Lung (tissue), 12 donors: ENCODE results near the gene CALM1. TPM values are rescaled to one million over a fixed set of nuclear protein-coding genes. Genes with fewer than 3 reads are reported as not detected.

ENCODE experiments used
- ATAC-seq: fragments of 200-7000 bp; cut with Tn5 transposase; one replicate; pipeline ENCODE4 v1.9.1; 2020; ENCODE audit warnings: moderate number of reproducible peaks; ENCODE audit not compliant: insufficient read depth, low FRiP score
- DNase-seq, 3 donors: peaks; one replicate each; pipeline ENCODE4 v3.0.0-alpha.2; 2013 to 2017
- H3K27ac ChIP-seq, 2 donors: one replicate each; pipeline ENCODE4 v1.5.1; 2013; ENCODE audit warnings: mild to moderate bottlenecking in 2 of 2, moderate library complexity in 2 of 2, control low read depth in 1 of 2, inconsistent platforms in 1 of 2, low read depth in 1 of 2, low read length in 1 of 2
- H3K27me3 ChIP-seq, 3 donors: one replicate each; pipeline ENCODE4 v1.5.1; 2013; ENCODE audit warnings: low read length in 2 of 3; ENCODE audit not compliant: control insufficient read depth in 3 of 3, insufficient read depth in 3 of 3
- H3K36me3 ChIP-seq, 4 donors: one replicate each; pipeline ENCODE4 v1.5.1; 2013; ENCODE audit warnings: low read length in 4 of 4, mild to moderate bottlenecking in 1 of 4, moderate library complexity in 1 of 4; ENCODE audit not compliant: control insufficient read depth in 4 of 4, insufficient read depth in 4 of 4
- H3K4me1 ChIP-seq, 5 donors: one replicate each; pipeline ENCODE4 v1.5.1; 2013; ENCODE audit warnings: low read length in 5 of 5, mild to moderate bottlenecking in 2 of 5, moderate library complexity in 1 of 5; ENCODE audit not compliant: control insufficient read depth in 5 of 5, insufficient read depth in 5 of 5
- H3K4me3 ChIP-seq: one replicate; pipeline ENCODE4 v1.5.1; 2013; ENCODE audit warnings: mild to moderate bottlenecking, control low read depth, moderate library complexity
- H3K9ac ChIP-seq, 2 donors: one replicate each; pipeline ENCODE4 v1.5.1; 2013; ENCODE audit warnings: low read length in 2 of 2, control low read depth in 1 of 2; ENCODE audit not compliant: insufficient read depth in 1 of 2
- H3K9me3 ChIP-seq, 4 donors: one replicate each; pipeline ENCODE4 v1.5.1; 2013; ENCODE audit warnings: low read length in 3 of 4, mild to moderate bottlenecking in 1 of 4, moderate library complexity in 1 of 4; ENCODE audit not compliant: control insufficient read depth in 4 of 4, insufficient read depth in 3 of 4
- CTCF ChIP-seq: IDR thresholded peaks from 2 replicates; pipeline ENCODE4 v1.5.1; 2012; ENCODE audit warnings: mild to moderate bottlenecking; ENCODE audit errors: control extremely low read depth, extremely low read depth
- WGBS, 2 donors: extraction: QIAGEN DNeasy Blood & Tissue Kit; methylation state at CpG; one replicate each; pipeline ENCODE4 v1.1.7; 2013; 5-methylcytosine and 5-hydroxymethylcytosine counted together
- polyA plus RNA-seq, 2 donors: library from polyadenylated mRNA; stranded (reverse); fragments of 200-250 nt; gene quantifications; one replicate each; pipeline ENCODE4 v1.2.1, GENCODE V29; 2013
- total RNA-seq, 2 donors: library from RNA; depleted of rRNA in 1 of 2; stranded (reverse); fragments of >200 nt in 1 of 2; gene quantifications; one replicate each; pipeline ENCODE4 v1.2.1, GENCODE V29; 2014 to 2021
- donor health status: control.
- donor health status: control.
- donor health status: Bipolar disorder and iron deficiency.
- donor health status: healthy.
- donor health status: DM: yes; HTN: yes; CAD: no.

The CALM1 gene
- total and polyA plus RNA-seq, 4 donors: 364 to 543 (median 478) TPM

- DNase-seq (peak in 1 of 3 donors; percentile 38), ATAC-seq (no peak)
- no peak for TF ChIP-seq CTCF
- no peaks in the 10 kb centered on the region for H3K9me3 ChIP-seq
- 25 to 31% methylated on average over 8 of the region's 8 CpGs for WGBS, 2 donors
- no peaks in the 10 kb centered on the region for H3K27me3 ChIP-seq
- peaks cover 2 to 37% (median 20%) of the 10 kb centered on the region in 5 donors for H3K4me1 ChIP-seq
- H3K27ac ChIP-seq: peak overlapping the region; percentile 66 to 73
- peak overlapping the region; percentile 55 to 83 for H3K9ac ChIP-seq
- peak overlapping the region; percentile 46 for H3K4me3 ChIP-seq
- H3K36me3 ChIP-seq: peaks cover 26 to 45% (median 41%) of the 10 kb centered on the region in 4 donors
These were observed 2.2 kb downstream of the CALM1 start for GRCh38 chr14:90398841-90399540.

DNA sequence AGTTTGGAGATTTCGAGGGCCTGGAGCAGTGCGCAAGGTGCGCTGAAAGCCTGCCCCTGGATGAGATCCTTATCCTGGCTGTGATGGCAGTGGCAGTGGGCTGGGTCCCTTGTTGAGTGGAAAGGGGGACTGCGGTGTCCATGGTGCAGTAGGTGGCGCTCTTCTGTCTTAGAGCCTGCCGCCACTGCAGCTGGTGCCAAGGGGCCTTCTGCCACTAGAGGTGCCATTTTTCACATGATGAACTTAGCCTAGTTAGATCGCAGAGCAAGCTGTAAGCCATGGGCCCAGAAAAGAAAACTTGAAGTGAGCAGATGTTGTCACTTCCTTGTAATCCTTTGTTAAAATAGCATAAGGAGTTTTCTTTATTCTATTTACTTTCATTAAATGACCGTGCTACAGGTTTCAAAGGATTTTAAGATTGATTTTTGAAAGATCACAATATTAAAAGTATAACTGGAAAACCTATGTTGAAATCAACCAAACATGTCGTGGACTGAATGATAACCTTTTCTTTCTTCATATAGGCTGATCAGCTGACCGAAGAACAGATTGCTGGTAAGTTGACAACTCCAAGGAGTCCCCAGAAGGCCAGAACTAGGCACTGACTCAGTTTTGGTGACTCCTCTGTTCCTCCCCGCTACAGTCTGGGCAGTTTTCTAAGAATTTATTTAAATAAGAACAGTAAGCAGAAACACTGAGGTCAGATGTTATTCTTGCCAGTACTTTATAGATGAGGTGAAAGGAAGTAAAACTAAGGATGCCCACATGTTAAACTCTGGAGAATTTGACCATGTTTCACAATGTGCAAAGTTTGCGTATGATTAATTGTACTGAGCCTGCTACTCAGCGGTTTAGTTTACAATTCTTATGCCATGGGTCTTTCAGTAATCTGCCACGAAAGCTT, 3.0 kb downstream of the CALM1 start:
- Histone ChIP-seq H3K36me3 (peaks cover 28 to 52% (median 47%) of the 10 kb centered on the region in 4 donors), H3K9ac (peak overlapping the region in 1 of 2 donors; percentile 83), H3K27me3 (no peaks in the 10 kb centered on the region), H3K9me3 (no peaks in the 10 kb centered on the region), H3K27ac (peak overlapping the region; percentile 45 to 60), H3K4me1 (peaks cover 2 to 37% (median 20%) of the 10 kb centered on the region in 5 donors), H3K4me3 (no peak overlapping the region)
- DNase-seq (peak; percentile 93 to 97 (median 95)), ATAC-seq (peak; percentile 49)
- TF ChIP-seq CTCF: peak; percentile 99
- WGBS, 2 donors: 19 to 27% methylated on average over 14 of the region's 14 CpGs

DNA sequence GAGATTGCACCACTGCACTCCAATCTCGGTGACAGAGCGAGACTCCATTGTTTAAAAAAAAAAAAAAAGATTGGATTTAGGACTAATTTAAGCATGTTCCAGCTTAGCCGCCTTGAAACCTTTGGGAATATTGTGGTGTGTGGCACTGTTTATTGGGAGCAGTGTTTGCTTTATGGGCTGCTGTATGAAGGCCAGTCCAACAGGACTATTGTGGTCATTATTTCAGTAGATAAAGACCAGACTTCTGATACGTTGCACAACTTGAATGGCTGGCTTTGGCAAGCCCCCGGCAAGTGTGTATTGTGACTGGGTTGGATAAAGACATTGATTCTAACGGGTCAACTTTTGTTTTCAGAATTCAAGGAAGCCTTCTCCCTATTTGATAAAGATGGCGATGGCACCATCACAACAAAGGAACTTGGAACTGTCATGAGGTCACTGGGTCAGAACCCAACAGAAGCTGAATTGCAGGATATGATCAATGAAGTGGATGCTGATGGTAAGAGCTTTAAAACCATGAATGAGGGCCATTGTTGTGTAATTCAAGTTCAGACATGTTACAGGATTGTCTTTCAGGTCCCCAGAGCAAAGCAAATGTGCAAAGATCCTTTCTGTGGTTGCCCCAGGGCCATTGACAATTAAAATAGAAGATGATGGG, 4.2 kb downstream of the CALM1 start:
- no peak for TF ChIP-seq CTCF
- Histone ChIP-seq H3K9ac (no peak overlapping the region), H3K9me3 (no peaks in the 10 kb centered on the region), H3K36me3 (peaks cover 34 to 62% (median 58%) of the 10 kb centered on the region in 4 donors), H3K27me3 (no peaks in the 10 kb centered on the region), H3K4me1 (peaks cover 2 to 40% (median 20%) of the 10 kb centered on the region in 5 donors), H3K4me3 (no peak overlapping the region), H3K27ac (no peak overlapping the region)
- DNase-seq (no peak), ATAC-seq (no peak)
- 71 to 74% methylated on average over 7 of the region's 7 CpGs for WGBS, 2 donors
